LoVo (cell line): ENCODE measurements around the gene TNPO2.

ENCODE experiments used
- DNase-seq: peaks from one replicate; pipeline ENCODE4 v3.0.0-alpha.2; 2016; ENCODE audit warnings: low spot score

The TNPO2 gene

DNA sequence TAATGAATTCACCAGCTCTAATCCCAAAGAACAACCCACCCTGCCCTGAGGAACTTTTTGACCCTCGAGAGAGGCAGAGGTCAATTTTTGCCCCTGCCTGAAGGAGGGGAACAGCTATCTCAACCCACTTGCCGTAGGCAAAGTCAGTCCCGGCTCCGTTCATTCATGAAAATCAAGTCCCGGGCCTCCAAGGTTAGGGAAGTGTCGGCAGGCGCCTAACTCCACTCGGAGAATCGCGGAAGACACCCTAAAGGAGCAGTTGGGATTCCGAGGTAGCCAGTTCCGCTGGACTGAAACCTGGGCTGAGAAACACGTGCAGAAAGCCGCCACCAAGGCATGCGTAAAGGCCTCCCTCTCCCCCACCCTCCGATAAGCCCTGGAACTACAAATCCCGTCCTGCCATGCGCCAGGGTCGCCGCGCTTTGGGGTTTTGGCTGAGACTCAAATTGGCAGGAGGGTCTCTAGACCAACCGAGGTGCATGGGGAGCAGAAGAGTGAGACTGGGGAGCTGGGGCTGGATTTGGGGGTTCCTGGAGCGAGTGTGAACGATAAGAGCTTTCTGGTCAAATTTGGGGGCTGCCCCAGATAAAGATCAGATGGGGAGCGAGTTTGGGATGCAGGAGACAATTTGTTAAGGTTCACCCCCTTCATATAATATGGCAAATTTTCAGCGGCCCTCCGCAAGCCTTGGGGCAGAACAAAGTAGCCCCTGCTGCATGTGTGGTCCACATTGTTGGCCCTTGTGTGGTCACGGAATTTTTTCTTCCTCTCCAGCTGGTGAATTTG lies at the start of gene TNPO2:
Gene TNPO2 (minus strand): TSS at position 292 of the 786 bp plus-strand sequence. CDS start 2,955 bp downstream, outside the sequence.
- DNase-seq: peak; percentile 67

DNA sequence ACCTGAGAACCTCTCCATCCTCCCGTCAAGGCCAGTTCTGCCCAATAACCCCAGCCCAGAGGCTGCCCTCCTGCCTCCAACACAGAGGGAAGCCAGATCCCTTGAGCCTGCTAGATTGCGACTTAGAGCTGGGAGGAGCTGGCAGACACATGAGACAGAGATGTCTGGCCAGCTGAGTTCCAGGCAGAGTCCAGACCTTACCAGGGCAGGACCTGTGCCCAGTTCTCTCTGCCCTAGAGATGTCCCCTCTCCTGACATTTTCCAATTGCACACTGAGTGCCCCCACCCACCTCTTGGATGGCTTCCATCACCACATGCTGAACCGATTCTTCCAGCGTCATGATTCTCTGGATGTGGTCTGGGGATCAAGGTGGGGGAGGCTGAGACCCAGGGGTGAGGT lies 48.6 kb upstream of the TNPO2 start:
- DNase-seq: no peak

DNA sequence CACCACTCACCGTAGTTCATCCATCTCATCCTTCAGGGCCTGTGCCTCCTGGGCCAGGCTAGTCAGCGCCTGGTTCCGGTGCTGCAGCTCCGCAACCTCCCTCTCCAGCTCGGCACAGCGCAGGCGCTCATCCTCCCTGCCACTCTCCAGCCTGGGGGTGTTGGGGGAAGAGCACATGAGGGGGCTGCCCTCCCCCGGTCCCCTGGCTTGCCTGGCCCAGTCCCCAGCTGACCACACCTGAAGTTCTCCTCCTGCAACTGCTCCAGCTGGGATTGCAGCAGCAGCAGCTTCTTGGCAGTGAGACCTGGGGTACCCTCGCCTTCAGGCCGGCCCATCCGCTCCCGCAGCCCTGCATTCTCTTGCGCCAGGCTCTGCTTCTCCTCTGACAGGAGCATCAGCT lies 47.2 kb upstream of the TNPO2 start:
- no peak for DNase-seq

DNA sequence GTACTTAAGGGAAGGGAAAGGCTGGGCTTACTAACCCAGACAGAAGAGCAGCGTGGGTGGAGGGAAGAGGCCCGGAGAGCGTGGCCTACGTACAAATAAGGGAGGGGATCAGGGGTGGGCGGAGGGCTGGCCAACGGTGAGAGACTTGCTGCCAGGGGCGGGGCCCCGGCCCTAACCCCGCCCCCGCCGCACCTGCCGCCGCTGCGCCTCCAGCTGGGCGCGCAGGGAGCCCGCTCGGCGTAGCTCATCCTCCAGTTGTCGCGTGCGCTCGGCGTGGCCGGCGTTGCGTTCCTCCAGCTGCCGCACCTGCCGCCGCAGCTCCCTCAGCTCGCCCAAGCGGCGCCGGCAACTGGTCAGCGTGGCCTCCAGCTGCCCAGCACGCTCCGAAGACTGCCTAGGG lies 46.0 kb upstream of the TNPO2 start:
- DNase-seq: no peak

DNA sequence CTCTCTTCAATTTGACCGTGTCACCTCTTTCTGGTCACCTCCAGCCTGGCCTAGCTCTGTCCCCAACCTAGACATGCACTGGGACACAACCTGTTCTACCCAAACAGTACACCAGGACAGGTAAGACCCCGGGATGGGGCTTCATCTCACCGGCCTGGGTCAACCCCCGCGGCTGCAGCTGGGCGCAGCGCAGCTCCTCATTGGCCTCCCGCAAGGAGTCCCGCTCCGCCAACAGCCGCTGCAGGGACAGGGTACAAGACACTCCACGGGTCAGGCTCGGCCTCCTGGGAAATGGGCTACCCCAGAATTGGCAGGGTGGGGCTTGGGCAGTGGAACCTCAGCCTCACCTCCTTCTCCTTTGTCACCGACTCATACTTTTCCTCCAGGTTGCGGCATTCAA lies 43.9 kb upstream of the TNPO2 start:
- DNase-seq: no peak

DNA sequence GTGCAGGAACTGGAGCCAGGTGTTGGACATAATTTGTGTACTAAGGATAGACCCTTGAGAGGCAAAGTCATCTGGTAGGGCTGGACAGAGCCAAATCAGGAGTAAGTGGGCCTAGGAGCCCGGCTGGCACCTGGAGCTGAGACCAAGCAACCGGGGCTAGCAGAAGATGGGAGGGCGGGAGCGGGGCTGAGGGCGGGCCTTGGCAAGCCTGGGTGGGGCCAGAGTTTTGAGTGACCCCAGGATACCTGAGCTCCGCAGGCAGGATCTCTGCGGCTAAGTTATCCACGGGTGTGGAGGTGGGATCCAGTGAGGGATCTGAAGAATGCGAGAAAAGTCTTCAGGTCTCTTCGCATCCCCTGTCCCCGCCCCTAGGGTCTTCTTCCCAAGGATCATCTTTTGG lies 43.4 kb upstream of the TNPO2 start:
- DNase-seq: no peak

DNA sequence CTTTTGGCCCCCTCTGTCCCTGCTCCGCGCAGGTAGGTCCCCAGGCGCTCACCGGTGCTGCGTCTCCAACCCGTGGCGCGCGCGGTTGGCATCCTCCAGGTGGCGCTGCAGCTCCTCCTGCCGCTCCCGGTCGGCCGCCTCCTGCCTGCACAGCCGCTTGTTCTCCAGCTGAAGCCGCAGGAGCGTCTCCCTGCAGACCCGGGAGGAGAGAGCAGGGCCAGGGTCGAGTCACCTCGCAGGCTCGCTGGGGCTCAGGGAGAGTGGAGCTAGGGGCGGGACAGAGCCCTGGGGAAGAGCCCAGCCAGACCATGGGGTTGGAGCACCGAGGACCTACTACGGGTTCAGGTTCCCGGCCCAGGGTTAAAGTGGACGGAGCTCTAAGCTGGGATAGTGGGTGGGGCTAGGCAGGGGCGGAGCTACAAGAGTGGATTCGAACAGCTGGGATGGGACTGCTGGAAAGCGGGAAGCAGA lies 42.4 kb upstream of the TNPO2 start:
- no peak for DNase-seq

DNA sequence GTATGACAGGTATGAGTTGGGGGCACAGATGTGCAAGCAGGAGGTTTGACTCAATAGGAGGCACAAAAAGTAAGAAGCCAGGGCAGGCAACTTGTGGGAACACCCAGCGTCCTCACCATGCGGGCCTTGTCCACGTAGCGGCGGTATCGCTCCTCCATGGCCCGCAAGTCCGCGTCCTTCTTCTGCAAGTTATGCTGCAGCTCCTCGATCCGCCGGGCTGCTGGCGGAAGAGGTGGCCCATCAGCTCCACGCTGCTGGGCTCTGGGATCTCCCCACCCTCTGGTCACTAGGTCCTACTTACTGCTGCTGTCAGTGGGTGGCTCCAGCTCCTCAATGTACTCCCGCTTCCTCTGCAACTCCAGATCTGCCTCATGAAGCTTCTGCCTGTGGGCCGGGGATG lies 41.0 kb upstream of the TNPO2 start:
- no peak for DNase-seq

DNA sequence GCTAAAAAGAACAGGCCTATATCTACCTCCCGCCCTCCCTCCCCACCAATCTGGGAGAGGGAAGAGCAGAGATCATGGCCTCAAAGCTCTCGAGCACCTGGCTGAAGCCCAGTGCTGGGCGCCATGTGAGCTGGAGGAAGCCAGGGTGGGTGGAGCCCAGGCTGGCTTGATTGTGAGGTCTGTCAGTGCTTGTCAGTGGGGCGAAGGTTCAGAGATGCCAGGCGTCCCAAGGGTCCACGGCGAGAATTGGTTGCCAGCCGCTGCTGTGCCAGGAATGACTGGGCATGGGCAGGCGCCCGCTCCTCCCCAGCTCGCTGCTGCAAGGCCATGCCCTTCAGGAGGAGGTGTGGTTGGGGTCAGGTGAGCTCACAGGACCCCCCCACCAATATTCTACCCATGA lies 39.4 kb upstream of the TNPO2 start:
- no peak for DNase-seq

DNA sequence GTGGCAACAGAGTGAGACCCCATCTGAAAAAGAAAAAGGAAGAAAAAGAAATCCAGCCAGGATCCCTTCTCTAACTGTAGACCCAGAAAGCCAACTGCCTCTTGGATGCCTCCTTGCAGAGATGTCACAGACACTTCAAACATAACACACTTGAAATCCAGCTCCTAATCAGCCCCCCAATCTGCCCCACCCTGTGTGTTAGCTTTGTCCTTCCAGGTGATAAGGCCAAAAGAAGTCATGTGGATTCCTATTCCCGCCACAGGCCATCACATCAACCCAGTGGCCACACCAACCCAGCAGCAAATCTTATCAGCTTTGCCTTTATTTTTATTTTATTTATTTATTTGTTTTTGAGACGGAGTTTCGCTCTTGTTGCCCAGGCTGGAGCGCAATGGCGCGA lies 36.0 kb upstream of the TNPO2 start:
- no peak for DNase-seq

DNA sequence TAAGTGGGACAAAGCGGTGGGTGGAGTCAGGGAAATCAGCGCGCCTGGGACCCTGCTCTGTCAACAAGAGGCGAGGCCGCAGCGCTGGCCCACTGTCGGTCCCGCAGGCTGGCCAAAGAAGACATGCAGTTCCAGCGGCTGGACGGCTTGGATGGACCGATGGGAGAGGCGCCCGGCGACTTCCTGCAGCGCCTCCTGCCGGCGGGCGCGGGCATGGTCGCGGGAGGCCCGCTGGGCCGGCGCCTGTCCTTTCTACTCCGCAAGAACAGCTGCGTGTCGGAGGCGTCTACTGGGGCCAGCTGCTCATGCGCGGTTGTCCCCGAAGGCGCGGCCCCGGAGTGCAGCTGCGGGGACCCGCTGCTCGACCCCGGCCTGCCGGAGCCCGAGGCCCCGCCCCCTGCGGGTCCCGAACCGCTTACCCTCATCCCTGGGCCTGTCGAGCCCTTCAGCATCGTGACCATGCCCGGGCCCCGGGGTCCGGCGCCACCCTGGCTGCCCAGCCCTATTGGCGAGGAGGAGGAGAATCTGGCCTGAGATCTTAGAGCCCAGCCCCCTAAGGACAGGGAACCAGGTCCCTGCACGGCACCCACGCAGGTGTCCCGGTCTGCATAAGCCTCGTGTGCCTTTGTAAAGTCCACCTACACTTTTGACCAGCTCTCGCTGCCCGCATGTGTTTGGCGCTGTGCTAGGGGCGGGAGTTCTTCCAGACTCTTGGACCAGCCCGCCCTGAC lies 34.0 kb upstream of the TNPO2 start:
- peak; percentile 66 for DNase-seq

DNA sequence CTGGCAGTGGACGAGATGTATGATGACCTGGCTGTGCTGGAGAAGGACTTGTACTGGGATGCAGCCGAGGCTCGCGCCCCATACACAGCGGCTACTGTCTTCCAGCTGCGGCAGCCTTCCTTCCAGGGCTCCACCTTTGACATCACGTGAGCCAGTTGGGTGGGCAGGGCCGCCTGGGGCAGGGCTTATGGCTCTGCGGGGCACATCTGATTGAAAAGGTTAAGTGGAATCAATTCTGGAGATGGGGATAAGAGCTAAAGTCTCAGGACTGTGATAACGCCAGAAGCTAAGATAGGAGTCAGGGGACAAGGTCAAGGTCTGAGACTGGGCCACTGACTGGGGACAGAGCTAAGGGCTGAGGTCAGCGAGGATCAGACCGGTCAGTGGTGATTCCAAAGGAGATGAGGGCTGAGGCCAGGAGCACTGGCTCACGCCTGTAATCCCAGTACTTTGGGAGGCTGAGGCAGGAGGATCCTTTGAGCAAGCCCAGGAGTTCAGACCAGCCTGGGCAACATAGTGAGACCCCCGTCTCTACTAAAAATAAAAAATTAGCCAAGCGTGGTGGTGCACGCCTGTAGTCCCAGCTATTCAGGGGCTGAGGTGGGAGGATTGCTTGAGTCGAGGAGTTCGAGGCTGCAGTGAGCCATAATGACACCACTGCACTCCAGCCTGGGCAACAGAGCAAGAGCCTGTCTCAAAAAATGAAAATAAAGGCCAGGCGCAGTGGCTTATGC lies 32.6 kb upstream of the TNPO2 start:
- no peak for DNase-seq

DNA sequence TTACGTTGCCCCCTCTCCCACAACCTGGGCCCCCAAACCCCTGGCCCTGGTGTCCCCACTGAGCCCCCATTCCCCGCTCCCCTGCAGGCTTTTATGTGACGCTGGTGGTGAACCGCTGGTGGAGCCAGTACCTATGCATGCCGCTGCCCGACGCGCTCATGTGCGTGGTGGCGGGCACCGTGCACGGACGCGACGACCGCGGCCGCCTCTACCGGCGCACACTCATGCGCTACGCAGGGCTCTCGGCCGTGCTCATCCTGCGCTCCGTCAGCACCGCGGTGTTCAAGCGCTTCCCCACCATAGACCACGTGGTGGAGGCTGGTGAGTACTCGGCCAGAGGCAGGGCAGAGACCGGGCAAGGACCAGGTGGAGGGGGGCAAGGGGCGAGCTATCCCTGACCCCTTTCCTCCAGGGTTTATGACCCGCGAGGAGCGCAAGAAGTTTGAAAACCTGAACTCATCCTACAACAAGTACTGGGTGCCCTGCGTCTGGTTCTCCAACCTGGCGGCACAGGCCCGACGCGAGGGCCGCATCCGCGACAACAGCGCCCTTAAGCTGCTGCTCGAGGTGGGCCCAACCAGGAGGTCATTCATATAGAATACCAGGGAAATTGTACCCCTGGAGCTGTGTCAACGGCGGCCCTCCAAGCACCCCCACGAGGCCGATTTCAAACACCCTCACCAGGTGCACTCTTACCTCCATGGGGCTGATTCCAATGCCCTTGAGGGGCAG lies 30.9 kb upstream of the TNPO2 start:
- DNase-seq: no peak

DNA sequence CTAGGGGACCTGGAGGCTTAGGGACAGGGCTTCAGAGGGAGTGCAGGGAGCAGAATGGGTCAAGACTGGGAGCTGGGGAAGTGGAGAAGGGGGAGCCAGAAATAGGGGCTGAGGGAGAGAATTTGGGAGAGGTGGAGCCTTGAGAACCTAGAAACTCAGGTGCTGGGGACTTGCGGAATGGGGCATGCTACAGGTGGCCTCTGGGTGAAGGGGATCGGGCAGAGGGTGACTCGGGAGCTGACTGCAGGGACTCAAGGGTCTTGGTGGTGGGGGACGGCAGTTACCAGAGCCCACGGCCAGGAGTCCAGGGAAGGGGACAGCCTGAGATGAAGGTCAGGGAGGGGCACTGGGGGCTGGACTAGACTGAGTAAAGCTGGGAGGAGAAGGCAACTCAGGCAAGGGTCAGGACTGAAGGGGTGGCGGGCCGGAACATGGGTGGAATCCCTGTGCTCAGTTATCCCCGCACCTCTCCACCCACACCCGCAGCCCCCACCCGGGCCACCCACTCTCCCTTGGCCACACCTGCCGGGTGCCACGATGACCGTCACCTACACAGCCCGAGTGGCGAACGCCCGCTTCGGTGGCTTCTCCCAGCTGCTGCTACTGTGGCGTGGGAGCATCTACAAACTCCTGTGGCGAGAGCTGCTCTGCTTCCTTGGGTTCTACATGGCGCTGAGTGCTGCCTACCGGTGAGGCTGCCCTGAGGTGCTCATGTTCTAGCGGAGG lies 28.5 kb upstream of the TNPO2 start:
- DNase-seq: no peak

DNA sequence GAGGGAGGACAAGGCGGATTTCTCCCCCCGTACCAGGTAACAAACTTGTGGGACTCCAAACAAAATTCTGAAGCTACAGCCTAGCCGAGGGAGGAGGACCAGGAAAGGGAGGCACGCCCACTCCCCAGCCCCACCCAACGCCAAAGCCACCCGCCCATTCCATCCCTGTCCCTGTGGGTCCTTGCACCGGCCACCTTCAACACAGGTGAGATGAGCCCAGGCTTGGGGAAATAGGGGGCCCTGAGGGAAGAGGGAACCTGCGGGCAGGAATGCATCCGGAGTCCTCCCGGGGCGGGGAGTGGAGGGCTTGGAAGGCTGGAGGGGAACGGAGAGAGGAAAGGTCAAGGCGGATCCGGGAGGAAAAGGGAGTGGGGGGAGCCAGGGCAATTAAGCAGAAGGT lies 27.9 kb upstream of the TNPO2 start, which contains the start of gene BEST2:
Gene BEST2 (plus strand): TSS at position 157 of the 400 bp plus-strand sequence. CDS start 802 bp downstream, outside the sequence.
- DNase-seq: no peak

DNA sequence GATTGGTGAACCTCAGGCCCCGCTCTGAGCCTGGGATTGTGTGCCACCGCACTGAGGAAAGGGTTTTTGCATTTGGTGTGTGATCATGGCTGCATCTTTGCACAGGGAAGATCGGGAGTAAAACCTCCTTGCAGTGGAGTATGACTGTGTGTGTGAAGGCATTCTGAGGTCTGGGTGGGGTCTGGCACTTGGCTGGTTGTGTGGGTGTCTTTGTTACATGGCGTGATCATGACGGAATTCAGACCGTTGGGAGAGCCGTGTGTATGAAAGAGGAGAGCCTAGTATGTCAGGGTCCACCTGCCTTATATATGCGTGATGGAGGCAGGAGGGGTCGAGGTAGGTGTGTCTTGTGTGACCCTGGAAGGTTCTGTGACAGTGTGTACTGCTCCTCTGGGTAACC lies 27.1 kb upstream of the TNPO2 start:
- DNase-seq: no peak

DNA sequence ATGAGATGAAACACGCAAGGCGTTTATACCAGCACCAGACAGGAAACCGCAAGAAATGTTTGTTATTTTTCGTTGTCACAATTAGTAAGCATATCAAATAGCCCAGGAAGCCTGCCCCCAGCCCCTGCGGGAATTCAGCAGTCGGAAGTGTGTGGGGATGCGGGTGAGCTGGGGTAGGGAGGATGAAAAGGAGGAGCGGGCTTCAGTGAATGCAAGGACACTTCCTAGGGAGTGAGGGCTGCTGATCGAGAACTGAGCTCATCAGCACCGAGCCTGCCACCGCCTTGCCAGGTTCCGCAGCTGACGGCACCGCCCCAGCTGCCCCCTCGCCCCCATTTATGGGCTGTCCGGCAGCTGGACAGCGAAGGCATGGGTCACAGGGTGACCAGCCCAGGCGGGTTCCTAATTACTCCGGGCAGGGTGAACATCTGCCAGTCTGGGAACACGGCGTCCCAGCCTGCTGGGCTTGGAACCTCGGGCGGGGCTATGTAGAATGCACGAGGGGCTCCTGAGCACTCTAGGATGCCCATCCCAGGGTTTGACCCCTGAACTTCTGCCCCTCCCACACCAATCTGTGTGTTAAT lies 26.3 kb upstream of the TNPO2 start:
- DNase-seq: no peak

DNA sequence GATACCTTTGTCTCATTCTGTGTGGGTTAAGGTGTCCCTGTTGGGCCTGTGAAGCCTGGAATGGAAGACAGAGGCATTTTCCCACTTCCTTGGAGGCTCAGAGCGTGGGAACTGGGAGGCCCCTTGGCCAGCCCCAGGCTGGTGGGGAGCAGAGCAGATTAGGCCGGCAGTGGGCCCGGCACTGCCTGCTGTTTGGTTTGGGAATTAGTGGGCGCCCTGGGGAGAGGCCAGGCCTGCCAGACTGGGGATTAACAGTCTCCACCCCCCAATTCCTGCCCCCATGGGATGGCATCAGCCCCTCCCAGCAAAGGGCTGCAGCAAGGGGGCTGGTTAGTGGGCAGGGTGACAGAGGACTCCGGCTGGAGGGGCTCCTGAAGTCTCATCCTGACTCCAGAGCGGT lies 24.8 kb upstream of the TNPO2 start:
- DNase-seq: no peak

DNA sequence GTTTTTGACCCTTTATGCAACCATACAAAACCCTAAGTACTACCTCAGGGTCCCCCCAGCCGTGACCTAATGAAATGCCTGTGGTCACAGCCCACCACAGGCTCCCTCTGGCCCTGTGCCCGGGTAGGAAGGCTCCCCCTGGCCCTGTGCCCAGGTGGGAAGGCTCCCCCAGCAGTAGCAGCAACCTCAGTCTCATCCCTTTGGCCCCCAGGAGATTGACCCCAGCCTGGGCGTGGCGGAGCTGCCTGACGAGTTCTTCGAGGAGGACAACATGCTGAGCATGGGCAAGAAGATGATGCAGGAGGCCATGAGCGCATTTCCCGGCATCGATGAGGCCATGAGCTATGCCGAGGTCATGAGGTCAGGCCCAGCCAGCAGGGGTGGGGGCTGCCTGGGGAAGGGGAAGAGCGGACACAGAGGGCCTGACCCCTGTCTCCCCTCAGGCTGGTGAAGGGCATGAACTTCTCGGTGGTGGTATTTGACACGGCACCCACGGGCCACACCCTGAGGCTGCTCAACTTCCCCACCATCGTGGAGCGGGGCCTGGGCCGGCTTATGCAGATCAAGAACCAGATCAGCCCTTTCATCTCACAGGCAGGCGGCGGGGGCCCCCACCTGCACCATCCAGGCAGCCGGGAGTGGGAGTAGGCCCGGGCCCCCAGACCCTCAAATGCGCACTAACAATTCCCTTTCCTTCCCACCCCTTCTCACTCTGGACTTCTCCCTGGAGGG lies 21.6 kb upstream of the TNPO2 start:
- no peak for DNase-seq

DNA sequence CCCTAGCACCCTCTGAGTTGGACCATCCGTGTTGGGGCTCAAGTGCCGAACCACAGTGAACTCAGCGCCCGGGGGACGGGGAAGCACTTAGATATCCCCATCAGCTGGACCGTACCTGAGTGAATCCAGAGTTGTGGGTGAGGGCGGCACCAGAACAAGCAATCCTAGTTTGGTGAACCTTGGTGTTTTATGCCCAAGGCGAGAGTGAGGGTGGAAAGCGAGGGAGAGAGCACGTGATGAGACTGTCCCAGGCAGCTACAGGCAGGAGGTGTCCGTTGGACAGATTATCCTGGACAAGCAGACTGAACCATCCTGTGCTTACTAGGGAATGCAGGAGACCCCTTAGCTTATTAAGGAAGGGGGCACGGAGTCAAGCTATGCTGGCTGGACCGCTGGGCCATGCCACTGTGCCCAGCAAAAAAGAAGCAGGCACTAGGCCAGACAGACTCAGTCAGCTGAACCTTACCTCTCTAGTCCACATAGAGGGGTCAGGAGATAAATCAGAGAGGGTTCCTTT lies 14.2 kb upstream of the TNPO2 start:
- DNase-seq: no peak
